ENCODE results near the gene PCDHA6.

GRCh38 chr5:140870221-140871201 lies 42.8 kb downstream of the PCDHA6 start:
- TF ChIP-seq CTCF (conservative IDR thresholded peaks at IDR 0.05; ENCODE audit: low read length) (no peak), EZH2phosphoT487 (IDR thresholded peaks at IDR 0.05; ENCODE audit: borderline replicate concordance, low read depth, low read length) (no peak)
